ENCODE measurements around the gene MVD. TPM values are rescaled to one million over a fixed set of nuclear protein-coding genes. Genes with fewer than 3 reads are reported as not detected.
A peak's percentile ranks its signal among the peaks of the same experiment; 100 is the strongest.

Gene MVD
- total RNA-seq, 1 donor from 2014 or later = 123 TPM

- Mint-ChIP-seq H3K4me3 (ENCODE audit: unreplicated experiment) (peak overlapping the region; percentile 96), H3K36me3 (ENCODE audit: low read depth, unreplicated experiment) (peaks cover 5% of the 10 kb centered on the region), H3K9me3 (ENCODE audit: unreplicated experiment) (no peaks in the 10 kb centered on the region), H3K4me1 (ENCODE audit: unreplicated experiment) (peaks cover 17% of the 10 kb centered on the region), H3K27me3 (ENCODE audit: unreplicated experiment) (peaks cover 7% of the 10 kb centered on the region), H3K27ac (ENCODE audit: unreplicated experiment) (peak overlapping the region; percentile 64)
- no peak for DNase-seq (ENCODE audit: low spot score)
- no peak for TF ChIP-seq CTCF (IDR thresholded peaks at IDR 0.05; ENCODE audit: unreplicated experiment)
Measured at GRCh38 chr16:88662222-88662842, 559 bp downstream of the MVD start.

- DNase-seq (ENCODE audit: low spot score) = no peak
- H3K27me3 Mint-ChIP-seq (ENCODE audit: unreplicated experiment) = peaks cover 7% of the 10 kb centered on the region
- H3K9me3 Mint-ChIP-seq (ENCODE audit: unreplicated experiment) = no peaks in the 10 kb centered on the region
- peak overlapping the region; percentile 96 for H3K4me3 Mint-ChIP-seq (ENCODE audit: unreplicated experiment)
- no peak overlapping the region for H3K27ac Mint-ChIP-seq (ENCODE audit: unreplicated experiment)
- no peak for TF ChIP-seq CTCF (IDR thresholded peaks at IDR 0.05; ENCODE audit: unreplicated experiment)
- peaks cover 15% of the 10 kb centered on the region for H3K4me1 Mint-ChIP-seq (ENCODE audit: unreplicated experiment)
- peaks cover 5% of the 10 kb centered on the region for H3K36me3 Mint-ChIP-seq (ENCODE audit: low read depth, unreplicated experiment)
Measured at GRCh38 chr16:88661468-88661867, 1.4 kb downstream of the MVD start.

GRCh38 chr16:88659160-88659559 lies 3.7 kb downstream of the MVD start:
- Mint-ChIP-seq H3K9me3 (ENCODE audit: unreplicated experiment) (no peaks in the 10 kb centered on the region), H3K27ac (ENCODE audit: unreplicated experiment) (no peak overlapping the region), H3K36me3 (ENCODE audit: low read depth, unreplicated experiment) (peaks cover 5% of the 10 kb centered on the region), H3K27me3 (ENCODE audit: unreplicated experiment) (peaks cover 2% of the 10 kb centered on the region), H3K4me3 (ENCODE audit: unreplicated experiment) (no peak overlapping the region), H3K4me1 (ENCODE audit: unreplicated experiment) (peaks cover 12% of the 10 kb centered on the region)
- no peak for TF ChIP-seq CTCF (IDR thresholded peaks at IDR 0.05; ENCODE audit: unreplicated experiment)
- no peak for DNase-seq (ENCODE audit: low spot score)

GRCh38 chr16:88658714-88659113 lies 4.2 kb downstream of the MVD start:
- Mint-ChIP-seq H3K27ac (ENCODE audit: unreplicated experiment) (no peak overlapping the region), H3K4me1 (ENCODE audit: unreplicated experiment) (peaks cover 10% of the 10 kb centered on the region), H3K27me3 (ENCODE audit: unreplicated experiment) (peaks cover 2% of the 10 kb centered on the region), H3K4me3 (ENCODE audit: unreplicated experiment) (no peak overlapping the region), H3K36me3 (ENCODE audit: low read depth, unreplicated experiment) (peaks cover 5% of the 10 kb centered on the region), H3K9me3 (ENCODE audit: unreplicated experiment) (no peaks in the 10 kb centered on the region)
- DNase-seq (ENCODE audit: low spot score) = no peak
- TF ChIP-seq CTCF (IDR thresholded peaks at IDR 0.05; ENCODE audit: unreplicated experiment) = no peak

- no peak for DNase-seq (ENCODE audit: low spot score)
- TF ChIP-seq CTCF (IDR thresholded peaks at IDR 0.05; ENCODE audit: unreplicated experiment) = no peak
- H3K27me3 Mint-ChIP-seq (ENCODE audit: unreplicated experiment) = peaks cover 2% of the 10 kb centered on the region
Measured at GRCh38 chr16:88657371-88657770, 5.5 kb downstream of the MVD start.

More at GRCh38 chr16:88657371-88657770, 5.5 kb downstream of the MVD start:
- Mint-ChIP-seq H3K4me3 (ENCODE audit: unreplicated experiment) (no peak overlapping the region), H3K9me3 (ENCODE audit: unreplicated experiment) (no peaks in the 10 kb centered on the region), H3K4me1 (ENCODE audit: unreplicated experiment) (peaks cover 10% of the 10 kb centered on the region), H3K27ac (ENCODE audit: unreplicated experiment) (no peak overlapping the region), H3K36me3 (ENCODE audit: low read depth, unreplicated experiment) (peaks cover 5% of the 10 kb centered on the region)
